Fibroblast of villous mesenchyme (primary cell): ENCODE measurements around the gene GHRL. TPM values are rescaled to one million over a fixed set of nuclear protein-coding genes. Genes with fewer than 3 reads are reported as not detected.

Experiments used
- DNase-seq: peaks from one replicate; pipeline ENCODE4 v3.0.0-alpha.2; 2010; ENCODE audit warnings: low read depth
- H3K4me3 ChIP-seq: 2 replicates; pipeline ENCODE4 v1.5.1; 2011; ENCODE audit warnings: low read depth, mild to moderate bottlenecking, low read length
- total RNA-seq: library from RNA; depleted of rRNA; stranded (reverse); fragments of >200 nt; gene quantifications from 2 replicates; pipeline ENCODE4 v1.2.3, GENCODE V29; 2012
- TF ChIP-seq, protein P1 (sequence below): IDR thresholded peaks from 2 replicates; pipeline ENCODE4 v1.5.1; 2012; ENCODE audit warnings: low read depth, mild to moderate bottlenecking, low read length; ENCODE audit not compliant: insufficient read depth

The GHRL gene
- total RNA-seq, 1 donor, result not detected

DNA sequence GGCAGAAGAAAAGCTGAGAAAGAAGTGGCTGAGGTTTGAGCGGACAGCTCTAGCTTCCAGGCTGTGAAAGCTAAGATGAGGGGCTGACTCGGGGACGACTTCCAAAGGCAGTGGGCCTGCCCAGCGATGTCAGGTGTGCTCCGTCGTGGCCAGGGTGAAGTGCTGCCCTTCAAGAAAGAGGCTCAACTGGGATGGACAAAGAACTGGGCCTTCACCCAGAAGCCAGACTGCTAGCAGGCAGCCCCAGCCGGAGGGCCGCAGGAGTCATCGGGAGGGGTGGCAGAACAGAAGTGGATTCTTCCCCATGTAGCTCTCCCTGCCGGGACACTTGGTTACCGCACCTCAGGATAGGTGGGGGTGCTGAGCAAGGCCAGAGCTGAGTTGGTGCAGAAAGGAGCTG lies 41.3 kb upstream of the GHRL start:
- TF ChIP-seq, protein P1, sequence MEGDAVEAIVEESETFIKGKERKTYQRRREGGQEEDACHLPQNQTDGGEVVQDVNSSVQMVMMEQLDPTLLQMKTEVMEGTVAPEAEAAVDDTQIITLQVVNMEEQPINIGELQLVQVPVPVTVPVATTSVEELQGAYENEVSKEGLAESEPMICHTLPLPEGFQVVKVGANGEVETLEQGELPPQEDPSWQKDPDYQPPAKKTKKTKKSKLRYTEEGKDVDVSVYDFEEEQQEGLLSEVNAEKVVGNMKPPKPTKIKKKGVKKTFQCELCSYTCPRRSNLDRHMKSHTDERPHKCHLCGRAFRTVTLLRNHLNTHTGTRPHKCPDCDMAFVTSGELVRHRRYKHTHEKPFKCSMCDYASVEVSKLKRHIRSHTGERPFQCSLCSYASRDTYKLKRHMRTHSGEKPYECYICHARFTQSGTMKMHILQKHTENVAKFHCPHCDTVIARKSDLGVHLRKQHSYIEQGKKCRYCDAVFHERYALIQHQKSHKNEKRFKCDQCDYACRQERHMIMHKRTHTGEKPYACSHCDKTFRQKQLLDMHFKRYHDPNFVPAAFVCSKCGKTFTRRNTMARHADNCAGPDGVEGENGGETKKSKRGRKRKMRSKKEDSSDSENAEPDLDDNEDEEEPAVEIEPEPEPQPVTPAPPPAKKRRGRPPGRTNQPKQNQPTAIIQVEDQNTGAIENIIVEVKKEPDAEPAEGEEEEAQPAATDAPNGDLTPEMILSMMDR, result no peak
- H3K4me3 ChIP-seq, result no peak overlapping the region
- DNase-seq, result no peak

DNA sequence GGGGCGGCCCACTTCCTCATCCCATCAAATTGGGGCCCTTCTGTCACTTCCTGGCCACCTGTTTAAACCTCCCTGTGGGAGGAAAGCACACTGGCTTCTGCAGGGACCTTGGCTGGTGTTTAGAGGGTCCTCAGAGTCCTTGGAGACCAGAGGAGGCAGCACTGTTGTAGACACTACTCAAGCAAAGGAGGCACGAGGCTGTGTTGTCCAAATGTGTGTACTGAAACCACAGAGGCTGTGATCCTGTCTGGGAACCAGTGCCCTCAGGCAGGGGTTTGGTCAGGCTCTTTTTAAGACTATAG lies 40.6 kb upstream of the GHRL start:
- H3K4me3 ChIP-seq, result no peak overlapping the region
- no peak for DNase-seq
- TF ChIP-seq, protein P1, result no peak

DNA sequence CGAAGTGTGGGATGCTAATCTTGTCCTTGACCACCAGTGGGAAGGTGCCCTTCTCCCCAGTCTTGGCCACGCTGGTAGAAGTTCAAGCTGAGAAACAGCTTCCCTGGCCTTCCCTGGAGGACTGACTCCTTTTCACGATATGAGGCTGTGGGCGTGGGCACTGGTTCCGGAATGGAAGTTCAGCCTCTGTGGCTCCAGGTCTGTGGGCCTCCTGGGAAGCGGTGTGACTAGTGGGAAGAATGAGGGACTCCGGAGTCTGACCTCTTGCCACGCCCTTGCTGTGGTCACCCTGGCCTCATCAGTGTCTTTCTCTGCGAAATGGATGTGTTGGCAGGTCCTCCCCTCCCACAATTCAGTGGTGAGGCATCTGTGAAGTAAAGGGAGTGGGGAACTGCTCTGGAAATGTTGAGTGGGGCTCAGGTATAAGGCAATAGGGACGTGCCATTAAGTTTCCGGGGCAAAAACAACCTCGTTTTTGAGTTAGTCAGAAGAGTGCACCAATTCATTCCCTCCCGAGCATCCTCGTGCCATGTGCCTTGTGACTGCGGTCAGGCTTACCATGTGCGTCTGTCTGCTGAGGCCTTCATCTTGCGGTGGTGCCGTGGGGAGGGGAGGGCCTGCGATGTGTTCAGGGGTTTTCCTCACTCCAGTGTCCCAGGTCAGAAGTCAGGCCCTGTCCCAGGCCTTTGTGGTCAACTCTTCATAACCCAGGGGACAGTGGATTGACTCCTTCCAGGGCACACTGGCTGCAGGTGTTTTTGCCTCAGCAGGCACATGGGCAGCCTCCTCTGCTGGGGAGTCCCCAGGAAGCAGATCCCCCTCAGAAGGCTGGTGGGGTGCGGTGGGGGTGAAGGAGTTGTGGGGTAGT lies 40.0 kb upstream of the GHRL start:
- DNase-seq, result no peak
- H3K4me3 ChIP-seq, result no peak overlapping the region
- TF ChIP-seq, protein P1, result no peak

DNA sequence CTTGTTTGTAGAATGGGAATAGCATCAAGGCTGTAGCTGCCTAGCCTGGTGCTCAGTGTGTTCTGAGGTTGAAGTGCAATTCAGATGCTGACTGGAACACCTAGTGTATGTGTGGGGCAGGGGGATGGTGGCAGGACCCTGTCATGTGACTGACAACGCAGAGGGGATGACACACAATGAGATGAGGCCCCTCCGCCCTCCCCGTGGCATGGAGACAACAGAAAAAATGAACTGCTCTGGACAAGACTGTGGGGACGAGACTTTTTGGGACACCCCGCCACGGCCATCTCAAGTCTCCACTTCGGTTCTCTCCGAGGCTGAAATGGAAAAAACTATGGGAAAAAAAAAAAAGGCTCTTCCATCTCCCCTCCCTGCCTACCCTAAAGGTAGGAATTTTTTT lies 38.6 kb upstream of the GHRL start:
- H3K4me3 ChIP-seq, result no peak overlapping the region
- DNase-seq, result no peak
- TF ChIP-seq, protein P1, result no peak

DNA sequence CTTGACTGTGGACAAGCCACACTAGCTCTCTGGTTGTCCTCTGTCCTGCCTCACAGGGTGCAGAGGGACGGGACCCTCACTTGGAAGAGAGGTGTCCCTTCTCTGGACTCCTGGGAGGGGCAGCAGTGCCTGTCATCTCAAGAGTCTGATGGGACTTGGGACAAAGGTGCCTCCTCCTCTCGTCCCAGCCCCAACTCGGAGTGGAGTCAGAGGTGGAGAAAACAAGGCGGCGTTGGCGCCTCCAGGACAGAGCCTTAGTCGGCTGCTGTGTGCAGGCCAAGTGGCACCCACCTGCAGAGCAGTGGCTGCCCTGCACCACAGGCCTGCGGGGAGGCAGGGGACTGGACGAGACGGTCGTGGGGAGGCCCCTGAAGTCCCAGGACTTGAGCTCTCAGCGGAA lies 37.6 kb upstream of the GHRL start:
- TF ChIP-seq, protein P1, result no peak
- no peak for DNase-seq
- no peak overlapping the region for H3K4me3 ChIP-seq

DNA sequence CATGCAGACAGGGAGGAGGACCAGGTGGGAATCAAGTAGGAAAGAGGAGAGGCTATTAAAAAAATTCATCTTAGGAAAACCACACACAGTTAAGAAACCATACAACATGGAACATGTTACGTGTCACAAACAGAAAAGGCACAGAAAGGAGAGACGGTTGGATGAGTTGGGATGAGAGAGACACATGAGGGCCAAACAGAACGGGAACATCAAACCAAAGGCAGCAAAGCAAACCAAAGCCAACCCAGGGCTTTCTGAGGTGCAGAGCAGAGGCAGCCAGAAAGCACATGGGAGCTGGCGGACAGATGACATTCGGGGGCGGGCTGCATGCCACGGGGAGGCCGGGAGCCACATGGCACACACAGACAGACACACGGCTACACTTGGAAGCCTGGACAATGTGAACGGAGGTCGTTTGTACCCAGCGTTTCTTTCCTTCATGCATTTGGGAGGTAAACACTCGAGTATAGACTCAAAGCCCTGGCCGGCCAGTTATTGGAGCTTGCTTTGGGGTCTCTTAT lies 36.8 kb upstream of the GHRL start:
- TF ChIP-seq, protein P1, result no peak
- no peak overlapping the region for H3K4me3 ChIP-seq
- no peak for DNase-seq
